Lower lobe of right lung (tissue), 2 donors: ENCODE data around the gene ADAM23. TPM values are rescaled to one million over a fixed set of nuclear protein-coding genes. Genes with fewer than 3 reads are reported as not detected.

Experiments
- ATAC-seq, 2 donors: fragments of 200-7000 bp; cut with Tn5 transposase; one replicate each; pipeline ENCODE4 v1.9.1; 2020 to 2022; ENCODE audit warnings: mild to moderate bottlenecking in 2 of 2, moderate library complexity in 2 of 2
- DNase-seq: peaks from one replicate; pipeline ENCODE4 v3.0.0-alpha.2; 2020
- H3K27ac ChIP-seq: fragments of 200-600 bp; one replicate; pipeline ENCODE4 v1.8.0; 2022
- H3K27me3 ChIP-seq: fragments of 200-600 bp; one replicate; pipeline ENCODE4 v1.8.0; 2022; ENCODE audit warnings: low read depth
- H3K36me3 ChIP-seq: fragments of 200-600 bp; one replicate; pipeline ENCODE4 v1.8.0; 2022; ENCODE audit warnings: mild to moderate bottlenecking
- H3K4me1 ChIP-seq: fragments of 200-600 bp; one replicate; pipeline ENCODE4 v1.8.0; 2022
- H3K4me3 ChIP-seq: fragments of 200-600 bp; one replicate; pipeline ENCODE4 v1.8.0; 2022; ENCODE audit warnings: mild to moderate bottlenecking
- H3K9me3 ChIP-seq: fragments of 200-600 bp; one replicate; pipeline ENCODE4 v1.8.0; 2022
- CTCF ChIP-seq: fragments of 200-600 bp; IDR thresholded peaks from one replicate; pipeline ENCODE4 v1.8.0; 2022; ENCODE audit warnings: antibody characterized with exemption, mild to moderate bottlenecking
- intact Hi-C: fragments of 100-400 bp; cut with DNase I; formaldehyde crosslinking; loops from one replicate; pipeline ENCODE4 v1.11.0; 2022
- total RNA-seq: library from RNA; stranded (reverse); fragmentation: NEBNext Ultra II Directional; extraction: Animal tissue kit (Norgen Biotek cat#: 25700); gene quantifications from one replicate; pipeline ENCODE4 v1.2.1, GENCODE V29; 2021
- donor health status: DM: no; HTN: yes; CAD: no; lungs with severe emphysema.

The ADAM23 gene
- total RNA-seq, 1 donor from 2014 or later = 2.5 TPM

- TF ChIP-seq CTCF = no peak
- ATAC-seq (no peak), DNase-seq (no peak)
- H3K9me3 ChIP-seq = no peaks in the 10 kb centered on the region
- H3K4me3 ChIP-seq = no peak overlapping the region
- no peaks in the 10 kb centered on the region for H3K36me3 ChIP-seq
- H3K27ac ChIP-seq = no peak overlapping the region
- intact Hi-C loops = no loop called here
- no peaks in the 10 kb centered on the region for H3K4me1 ChIP-seq
- no peaks in the 10 kb centered on the region for H3K27me3 ChIP-seq
These were observed 126.9 kb downstream of the ADAM23 start for GRCh38 chr2:206570199-206570598.

DNA sequence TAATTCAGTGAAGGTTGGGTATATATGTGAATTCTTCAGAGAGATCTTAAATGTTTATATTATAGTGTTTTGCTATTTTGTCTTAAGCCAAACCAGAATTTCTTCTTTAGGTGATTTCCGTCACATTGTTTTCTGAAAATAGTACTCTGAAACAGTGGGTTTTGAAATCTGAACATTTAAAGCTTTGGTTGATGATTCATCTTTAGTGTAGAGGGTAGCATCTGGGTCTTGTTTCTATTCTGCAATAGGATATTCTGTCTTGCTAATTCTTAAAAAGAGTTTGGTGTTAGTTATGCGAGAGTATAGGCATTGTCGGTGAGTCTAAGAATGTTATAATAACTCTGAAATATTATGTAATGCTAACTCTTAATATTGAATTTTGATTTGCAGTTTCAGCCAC is 129.4 kb downstream of the ADAM23 start:
- no peak overlapping the region for H3K27ac ChIP-seq
- DNase-seq = no peak
- no peaks in the 10 kb centered on the region for H3K36me3 ChIP-seq
- H3K4me1 ChIP-seq = no peaks in the 10 kb centered on the region
- no peak overlapping the region for H3K4me3 ChIP-seq
- no peak for ATAC-seq
- H3K27me3 ChIP-seq = no peaks in the 10 kb centered on the region
- TF ChIP-seq CTCF = no peak
- H3K9me3 ChIP-seq = no peaks in the 10 kb centered on the region
- intact Hi-C loops = no loop called here

DNA sequence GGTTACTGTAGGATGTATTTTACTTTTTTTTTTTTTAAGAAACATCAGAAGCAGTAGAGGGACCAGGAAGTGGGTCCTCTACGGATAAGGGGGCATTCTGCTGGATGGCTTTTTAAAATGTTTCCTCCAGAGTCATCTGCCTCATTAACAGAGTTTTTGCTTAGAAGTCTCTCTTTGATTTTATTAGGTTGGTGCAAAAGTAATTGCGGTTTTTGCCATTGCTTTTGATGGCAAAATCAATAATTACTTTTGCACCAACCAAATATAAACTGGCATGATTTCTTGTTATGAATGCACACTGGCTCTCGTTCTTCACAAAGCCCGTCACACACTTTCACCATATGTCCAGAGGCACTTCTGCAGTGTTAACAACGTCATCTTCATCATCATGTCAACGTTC is 130.5 kb downstream of the ADAM23 start:
- no peaks in the 10 kb centered on the region for H3K27me3 ChIP-seq
- intact Hi-C loops = no loop called here

DNA sequence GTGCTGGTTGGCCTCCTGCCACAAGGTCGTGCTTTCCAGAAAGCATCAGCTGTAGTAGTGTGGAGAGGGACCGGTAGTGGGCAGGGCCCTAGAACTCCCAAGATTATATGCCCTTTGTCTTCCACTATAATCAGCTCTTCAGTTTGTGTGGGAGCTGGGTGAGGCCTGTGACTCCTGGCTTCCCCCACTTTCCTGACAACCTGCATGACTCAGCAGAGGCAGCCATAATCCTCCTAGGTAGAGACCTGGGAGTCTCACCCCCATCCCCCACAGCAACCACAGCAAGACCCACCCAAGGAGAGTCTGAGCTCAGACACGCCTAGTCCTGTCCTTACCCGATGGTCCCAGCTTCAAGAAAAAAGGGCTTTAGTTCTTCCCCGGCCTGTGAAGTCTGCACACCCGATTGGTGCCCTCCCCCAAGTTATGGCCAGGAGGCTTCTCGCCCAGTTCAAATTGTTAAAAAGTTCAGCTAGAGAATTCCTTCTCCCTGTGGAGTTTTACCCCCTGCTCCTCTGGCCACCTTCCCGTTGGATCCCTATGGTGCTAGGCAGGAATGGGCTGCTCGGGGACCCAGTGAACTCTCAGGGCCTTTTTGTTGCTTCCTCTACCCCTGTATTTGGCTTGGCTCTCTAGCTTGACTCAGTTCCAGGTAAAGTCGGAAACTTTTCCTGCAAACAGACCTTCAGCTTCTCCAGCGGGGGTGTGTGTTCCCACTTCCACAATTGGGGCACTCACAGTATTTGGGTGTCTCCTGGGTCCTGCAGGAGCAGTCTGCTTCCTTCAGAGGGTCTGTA is 141.2 kb downstream of the ADAM23 start:
- no peaks in the 10 kb centered on the region for H3K4me1 ChIP-seq
- no peaks in the 10 kb centered on the region for H3K36me3 ChIP-seq
- intact Hi-C loops = no loop called here
- DNase-seq (no peak), ATAC-seq (no peak)
- H3K27ac ChIP-seq = no peak overlapping the region
- H3K27me3 ChIP-seq = no peaks in the 10 kb centered on the region
- peaks cover 3% of the 10 kb centered on the region for H3K9me3 ChIP-seq
- no peak for TF ChIP-seq CTCF
- H3K4me3 ChIP-seq = no peak overlapping the region

More for the DNA sequence above, 130.5 kb downstream of the ADAM23 start:
- Histone ChIP-seq H3K4me3 (no peak overlapping the region), H3K36me3 (no peaks in the 10 kb centered on the region), H3K27ac (no peak overlapping the region), H3K9me3 (no peaks in the 10 kb centered on the region), H3K4me1 (no peaks in the 10 kb centered on the region)
- ATAC-seq (no peak), DNase-seq (no peak)
- TF ChIP-seq CTCF = no peak

- Histone ChIP-seq H3K9me3 (no peaks in the 10 kb centered on the region), H3K36me3 (no peaks in the 10 kb centered on the region), H3K27ac (no peak overlapping the region), H3K4me1 (no peaks in the 10 kb centered on the region), H3K27me3 (no peaks in the 10 kb centered on the region), H3K4me3 (no peak overlapping the region)
- TF ChIP-seq CTCF = no peak
- ATAC-seq (no peak), DNase-seq (no peak)
- intact Hi-C loops = no loop called here
These were observed 142.0 kb downstream of the ADAM23 start for GRCh38 chr2:206585335-206585734.
